ENCODE measurements around the gene TICRR.

Gene TICRR

DNA sequence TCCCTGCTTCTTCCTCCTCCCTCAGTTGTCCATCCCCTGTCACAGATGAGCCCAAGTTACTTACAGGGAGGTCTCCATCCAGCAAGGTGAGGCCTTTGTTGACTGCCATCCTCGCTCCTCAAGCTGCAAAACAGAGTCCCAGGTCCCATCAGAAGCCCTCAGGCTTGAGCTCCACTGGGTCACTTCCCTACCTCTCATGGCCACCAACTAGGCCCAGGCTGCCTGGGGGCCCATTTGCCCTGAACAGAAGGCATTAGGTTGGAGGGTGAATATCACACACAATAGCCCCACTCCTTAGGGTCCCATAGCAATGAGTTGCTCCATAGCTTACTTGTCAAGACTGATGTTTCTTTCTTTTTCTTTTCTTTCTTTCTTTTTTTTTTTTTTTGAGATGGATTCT lies 102.1 kb downstream of the TICRR start:
- no peak for TF ChIP-seq NFIC (IDR thresholded peaks at IDR 0.05)
- TF ChIP-seq REST (IDR thresholded peaks at IDR 0.05; ENCODE audit: low read depth) = no peak
- no peak for TF ChIP-seq USF1 (IDR thresholded peaks at IDR 0.05)
- TF ChIP-seq CEBPB (IDR thresholded peaks at IDR 0.05) = no peak
- TF ChIP-seq EP300 (IDR thresholded peaks at IDR 0.05; ENCODE audit: borderline replicate concordance) = no peak
- no peak for TF ChIP-seq TAF1 (IDR thresholded peaks at IDR 0.05; ENCODE audit: low read depth)
- no peak for TF ChIP-seq TEAD4 (IDR thresholded peaks at IDR 0.05)
- TF ChIP-seq EGR1 (IDR thresholded peaks at IDR 0.05) = no peak
- TF ChIP-seq RAD21 (IDR thresholded peaks at IDR 0.05; ENCODE audit: low read depth) = no peak
- TF ChIP-seq FOXM1 (IDR thresholded peaks at IDR 0.05; ENCODE audit: borderline replicate concordance, low read depth) = no peak
- no peak for TF ChIP-seq CREB1 (IDR thresholded peaks at IDR 0.05; ENCODE audit: low read depth)
- TF ChIP-seq ZBTB7A (IDR thresholded peaks at IDR 0.05; ENCODE audit: low read depth) = no peak
- no peak for TF ChIP-seq TCF12 (IDR thresholded peaks at IDR 0.05; ENCODE audit: low read depth)
- no peak for TF ChIP-seq YY1 (IDR thresholded peaks at IDR 0.05; ENCODE audit: low read depth)
- TF ChIP-seq, protein P1, sequence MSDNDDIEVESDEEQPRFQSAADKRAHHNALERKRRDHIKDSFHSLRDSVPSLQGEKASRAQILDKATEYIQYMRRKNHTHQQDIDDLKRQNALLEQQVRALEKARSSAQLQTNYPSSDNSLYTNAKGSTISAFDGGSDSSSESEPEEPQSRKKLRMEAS (IDR thresholded peaks at IDR 0.05) = no peak
